Adrenal gland (tissue), 12 donors: Measurements from ENCODE around the gene CHL1. TPM values are rescaled to one million over a fixed set of nuclear protein-coding genes. Genes with fewer than 3 reads are reported as not detected.

Source experiments
- DNase-seq, 7 donors: peaks; one replicate each; pipeline ENCODE4 v3.0.0-alpha.2; 2019 to 2020
- H3K27ac ChIP-seq, 5 donors: fragments of 200-600 bp; sonication (generic) in 4 of 5; 1 replicate in 3 of 5; 2 replicates in 2 of 5; pipeline versions ENCODE4 v1.5.1 to v1.8.0; 2016 to 2020; ENCODE audit warnings: mild to moderate bottlenecking in 1 of 5
- H3K27me3 ChIP-seq: fragments of 200-600 bp; 2 replicates; pipeline ENCODE4 v1.8.0; 2021
- H3K36me3 ChIP-seq, 2 donors: fragments of 200-600 bp; replicated peaks in 1 of 2; 1 replicate in 1 of 2; 2 replicates in 1 of 2; pipeline versions ENCODE4 v1.5.1 to v1.8.0; 2018 to 2022
- H3K4me1 ChIP-seq, 2 donors: fragments of 200-600 bp; replicated peaks in 1 of 2; 1 replicate in 1 of 2; 2 replicates in 1 of 2; pipeline versions ENCODE4 v1.5.1 to v1.8.0; 2018 to 2021
- H3K4me3 ChIP-seq, 4 donors: fragments of 200-600 bp; sonication (generic) in 3 of 4; one replicate each; pipeline ENCODE4 v1.5.1; 2016 to 2018
- H3K9me3 ChIP-seq, 3 donors: fragments of 200-600 bp; sonication (generic) in 1 of 3; replicated peaks in 1 of 3; 1 replicate in 2 of 3; 2 replicates in 1 of 3; pipeline versions ENCODE4 v1.5.1 to v1.8.0; 2016 to 2021
- POLR2A ChIP-seq, 2 donors: fragments of 450-650 bp; IDR thresholded peaks; one replicate each; pipeline ENCODE4 v1.6.1; 2017; ENCODE audit warnings: antibody characterized with exemption in 2 of 2, mild to moderate bottlenecking in 2 of 2, moderate library complexity in 1 of 2
- WGBS, 4 donors: extraction: QIAGEN DNeasy Blood & Tissue Kit in 2 of 4; methylation state at CpG; one replicate each; pipeline versions ENCODE4 v1.1.5 to v1.1.7; 2013 to 2017; 5-methylcytosine and 5-hydroxymethylcytosine counted together
- intact Hi-C, 2 donors: fragments of 100-400 bp; cut with DNase I; formaldehyde crosslinking; loops; one replicate each; pipeline versions ENCODE4 v1.14.1 to v1.15.0; 2022 to 2023
- polyA plus RNA-seq, 3 donors: library from polyadenylated mRNA; stranded (reverse); fragments of 200-250 nt in 2 of 3; fragments of 350-450 nt in 1 of 3; fragmentation: Illumina TruSeq in 1 of 3; extraction: RNeasy Lipid Tissue Mini Kit (QIAGEN cat#74804) in 1 of 3; gene quantifications; one replicate each; pipeline ENCODE4 v1.2.3, GENCODE V29; 2013 to 2014
- total RNA-seq, 9 donors: library from RNA; depleted of rRNA in 4 of 9; stranded (reverse); fragments of >200 nt in 4 of 9; fragments of 120-200 nt in 1 of 9; fragmentation: NEBNext Ultra II Directional in 1 of 9; extraction: Animal tissue kit (Norgen Biotek cat#: 25700) in 1 of 9; gene quantifications; one replicate each; pipeline versions ENCODE4 v1.1.0 to v1.2.4, GENCODE V29; 2013 to 2023
- TF ChIP-seq, protein P1 (sequence below), 6 experiments: fragments of 450-650 bp in 4 of 6; fragments of 200-600 bp in 2 of 6; sonication (generic) in 1 of 6; IDR thresholded peaks; 1 replicate in 5 of 6; 2 replicates in 1 of 6; pipeline versions ENCODE4 v1.5.1 to v1.8.0; 2016 to 2021; ENCODE audit warnings: antibody characterized with exemption in 6 of 6, mild to moderate bottlenecking in 2 of 6, moderate library complexity in 1 of 6
- donor health status: healthy with polysubstance abuse.
- donor health status: Bipolar disorder and iron deficiency.
- donor health status: DM: yes; HTN: yes; CAD: no.
- donor health status: DM: no; HTN: no; CAD: no.
- donor health status: DM: no; HTN: no; CAD: no.
- donor health status: DM: yes; HTN: yes; CAD: no.

The CHL1 gene
- total and polyA plus RNA-seq, 12 donors, result 0.80 to 28.3 (median 7.7) TPM

DNA sequence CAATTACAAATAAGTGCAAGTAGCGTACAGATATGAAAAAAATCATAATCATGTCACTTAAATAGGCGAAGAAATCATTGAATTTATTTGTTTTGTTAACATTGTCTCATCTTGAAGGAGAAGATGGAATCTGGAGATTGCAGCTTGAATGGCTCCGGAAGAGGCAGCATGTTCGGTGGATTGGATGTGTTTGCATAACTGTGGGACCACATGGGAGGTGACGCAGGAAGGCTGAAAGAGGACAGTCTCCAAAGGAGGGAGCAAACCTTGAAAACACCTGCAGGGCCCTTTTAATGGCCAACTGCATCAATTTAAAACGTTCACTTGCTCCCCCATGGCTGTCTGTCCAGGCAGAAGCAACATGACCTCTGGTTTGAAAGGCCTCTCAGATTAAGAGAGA lies 61.3 kb downstream of the CHL1 start:
- Histone ChIP-seq H3K27me3 (no peaks in the 10 kb centered on the region), H3K27ac (no peak overlapping the region), H3K36me3 (no peaks in the 10 kb centered on the region), H3K4me1 (no peaks in the 10 kb centered on the region), H3K9me3 (no peaks in the 10 kb centered on the region), H3K4me3 (no peak overlapping the region)
- no peak for TF ChIP-seq POLR2A (IDR thresholded peaks at IDR 0.05)
- TF ChIP-seq, protein P1, sequence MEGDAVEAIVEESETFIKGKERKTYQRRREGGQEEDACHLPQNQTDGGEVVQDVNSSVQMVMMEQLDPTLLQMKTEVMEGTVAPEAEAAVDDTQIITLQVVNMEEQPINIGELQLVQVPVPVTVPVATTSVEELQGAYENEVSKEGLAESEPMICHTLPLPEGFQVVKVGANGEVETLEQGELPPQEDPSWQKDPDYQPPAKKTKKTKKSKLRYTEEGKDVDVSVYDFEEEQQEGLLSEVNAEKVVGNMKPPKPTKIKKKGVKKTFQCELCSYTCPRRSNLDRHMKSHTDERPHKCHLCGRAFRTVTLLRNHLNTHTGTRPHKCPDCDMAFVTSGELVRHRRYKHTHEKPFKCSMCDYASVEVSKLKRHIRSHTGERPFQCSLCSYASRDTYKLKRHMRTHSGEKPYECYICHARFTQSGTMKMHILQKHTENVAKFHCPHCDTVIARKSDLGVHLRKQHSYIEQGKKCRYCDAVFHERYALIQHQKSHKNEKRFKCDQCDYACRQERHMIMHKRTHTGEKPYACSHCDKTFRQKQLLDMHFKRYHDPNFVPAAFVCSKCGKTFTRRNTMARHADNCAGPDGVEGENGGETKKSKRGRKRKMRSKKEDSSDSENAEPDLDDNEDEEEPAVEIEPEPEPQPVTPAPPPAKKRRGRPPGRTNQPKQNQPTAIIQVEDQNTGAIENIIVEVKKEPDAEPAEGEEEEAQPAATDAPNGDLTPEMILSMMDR (IDR thresholded peaks at IDR 0.05), result no peak
- intact Hi-C loops, result no loop called here
- DNase-seq, result no peak
- WGBS, 4 donors, result 62 to 71% (median 66%) methylated on average over 6 of the region's 6 CpGs

DNA sequence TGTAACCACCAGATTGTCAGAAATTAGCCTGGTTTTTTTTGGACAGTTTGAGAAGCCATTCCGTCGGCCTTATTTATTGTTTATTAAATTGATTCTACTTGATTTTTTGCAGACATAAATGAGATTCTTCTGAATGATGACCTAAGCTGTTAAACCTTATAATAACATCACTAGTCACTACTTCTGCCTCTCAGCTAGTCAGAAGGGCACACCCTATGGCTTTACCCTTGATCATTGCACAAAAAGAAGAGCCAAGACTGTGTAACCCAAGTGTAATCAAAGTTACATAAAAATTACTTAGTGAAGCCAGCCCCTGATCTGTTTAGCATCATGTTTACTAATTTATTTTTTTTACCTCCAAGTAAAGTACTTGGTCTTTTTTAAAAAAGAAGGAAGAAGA lies 64.3 kb downstream of the CHL1 start:
- 68 to 81% (median 75%) methylated on average over 2 of the region's 2 CpGs for WGBS, 4 donors
- Histone ChIP-seq H3K36me3 (no peaks in the 10 kb centered on the region), H3K27ac (no peak overlapping the region), H3K27me3 (no peaks in the 10 kb centered on the region), H3K9me3 (no peaks in the 10 kb centered on the region), H3K4me1 (no peaks in the 10 kb centered on the region), H3K4me3 (no peak overlapping the region)
- no peak for DNase-seq
- TF ChIP-seq, protein P1 (IDR thresholded peaks at IDR 0.05), result no peak
- TF ChIP-seq POLR2A (IDR thresholded peaks at IDR 0.05), result no peak
- intact Hi-C loops, result no loop called here

DNA sequence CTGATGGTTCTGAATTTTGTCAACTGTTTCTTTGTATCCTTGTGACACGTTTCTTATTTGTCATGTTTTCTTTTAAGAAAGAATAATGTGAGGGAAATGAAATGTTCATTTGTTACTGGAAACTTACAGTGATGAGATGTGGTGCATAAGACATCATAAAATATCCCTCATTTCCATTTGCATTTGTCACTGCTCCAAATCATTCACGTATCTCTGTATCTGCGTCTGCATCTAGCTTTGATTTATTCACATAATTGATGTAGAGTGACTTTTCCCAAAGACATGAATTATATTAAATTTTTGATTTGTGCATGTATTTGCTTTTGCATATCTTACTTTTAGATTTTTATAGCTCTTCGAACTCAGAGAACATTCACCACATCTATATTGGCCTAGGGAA lies 66.8 kb downstream of the CHL1 start:
- 52 to 58% (median 57%) methylated on average over 4 of the region's 4 CpGs for WGBS, 4 donors
- no peak overlapping the region for H3K27ac ChIP-seq
- TF ChIP-seq, protein P1 (IDR thresholded peaks at IDR 0.05), result no peak
- no peak for TF ChIP-seq POLR2A (IDR thresholded peaks at IDR 0.05)

DNA sequence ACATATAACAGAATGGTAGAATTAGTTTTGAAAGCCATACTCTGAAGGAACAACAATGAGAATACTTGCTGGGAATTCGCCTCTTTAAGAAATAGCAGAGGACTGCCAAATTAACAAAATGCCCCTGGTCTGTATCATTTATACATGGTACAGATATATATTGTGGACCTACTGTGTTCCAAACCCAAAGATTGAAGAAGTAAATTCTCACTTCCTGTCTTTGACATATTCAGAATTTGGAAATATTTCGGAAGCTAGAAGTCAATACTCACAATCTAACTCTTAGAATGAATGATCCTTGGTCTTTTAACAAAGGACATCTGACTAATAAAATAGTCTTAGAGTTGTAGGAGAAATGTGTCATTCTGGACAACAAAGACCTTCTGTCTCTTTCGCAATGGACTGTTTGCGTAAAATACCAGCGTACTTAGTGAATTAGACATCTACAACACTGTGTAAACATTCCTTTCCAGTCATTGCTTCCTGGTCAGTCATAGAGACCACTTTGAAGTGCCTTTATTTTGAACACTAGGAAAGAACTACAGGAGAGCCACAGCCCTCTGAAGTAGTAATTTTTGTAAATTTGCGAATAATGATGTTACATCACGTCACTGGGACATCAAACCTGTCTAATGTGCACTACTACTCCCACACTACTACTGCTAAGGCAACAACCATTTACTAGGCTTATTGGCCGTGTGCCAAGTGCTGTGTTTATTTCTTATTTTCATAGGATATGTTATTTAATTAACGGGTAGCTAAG lies 68.0 kb downstream of the CHL1 start:
- no peak overlapping the region for H3K27ac ChIP-seq
- TF ChIP-seq, protein P1 (IDR thresholded peaks at IDR 0.05), result no peak
- no peak for TF ChIP-seq POLR2A (IDR thresholded peaks at IDR 0.05)
- WGBS, 4 donors, result 67 to 75% (median 72%) methylated on average over 9 of the region's 9 CpGs
- intact Hi-C loops, result no loop called here
- no peaks in the 10 kb centered on the region for H3K36me3 ChIP-seq
- H3K4me3 ChIP-seq, result no peak overlapping the region
- H3K9me3 ChIP-seq, result no peaks in the 10 kb centered on the region
- DNase-seq, result no peak
- H3K4me1 ChIP-seq, result no peaks in the 10 kb centered on the region
- H3K27me3 ChIP-seq, result no peaks in the 10 kb centered on the region

More for the DNA sequence above, 66.8 kb downstream of the CHL1 start:
- no peaks in the 10 kb centered on the region for H3K4me1 ChIP-seq
- no peak for DNase-seq
- intact Hi-C loops, result no loop called here
- no peaks in the 10 kb centered on the region for H3K9me3 ChIP-seq
- no peaks in the 10 kb centered on the region for H3K36me3 ChIP-seq
- H3K4me3 ChIP-seq, result no peak overlapping the region
- no peaks in the 10 kb centered on the region for H3K27me3 ChIP-seq
